NT2/D1 (cell line): ENCODE measurements around the gene RAP1GAP2.

ENCODE experiments used
- YY1 ChIP-seq: IDR thresholded peaks from 2 replicates; pipeline ENCODE4 v1.6.1; 2011; ENCODE audit not compliant: insufficient read length, insufficient read depth
- ZNF274 ChIP-seq: IDR thresholded peaks from 2 replicates; pipeline ENCODE4 v1.6.1; 2011; ENCODE audit warnings: mild to moderate bottlenecking, low read depth, low read length

DNA sequence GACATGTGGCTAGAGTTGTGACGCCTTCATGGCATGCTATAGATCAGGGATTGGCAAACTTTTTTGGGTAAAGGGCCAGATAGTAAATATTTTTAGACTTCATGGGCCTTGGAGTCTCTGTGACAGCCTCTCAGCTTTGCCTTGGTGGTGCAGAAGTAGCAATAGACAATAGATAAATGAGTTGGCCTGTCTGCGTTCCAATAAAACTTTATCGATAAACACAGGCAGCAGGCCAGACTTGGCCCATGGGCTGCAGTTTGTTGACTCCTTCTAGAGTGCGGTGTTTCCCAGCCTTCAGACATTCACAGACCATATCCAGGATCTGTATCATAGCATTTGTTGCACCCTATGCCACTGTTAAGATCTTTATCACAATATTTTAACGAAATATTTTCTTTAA, 190.7 kb downstream of the RAP1GAP2 start:
- TF ChIP-seq YY1 (no peak), ZNF274 (no peak)
